GM19468 (cell line): ENCODE results near the gene TYRO3.

Experiments used
- ATAC-seq: cut with Tn5 transposase; IDR thresholded peaks from one replicate; pipeline ENCODE4 v1.9.1; 2021; ENCODE audit warnings: mild to moderate bottlenecking, moderate library complexity, moderate number of reproducible peaks; ENCODE audit not compliant: unreplicated experiment; ENCODE audit errors: extremely low read depth

TYRO3 gene

DNA sequence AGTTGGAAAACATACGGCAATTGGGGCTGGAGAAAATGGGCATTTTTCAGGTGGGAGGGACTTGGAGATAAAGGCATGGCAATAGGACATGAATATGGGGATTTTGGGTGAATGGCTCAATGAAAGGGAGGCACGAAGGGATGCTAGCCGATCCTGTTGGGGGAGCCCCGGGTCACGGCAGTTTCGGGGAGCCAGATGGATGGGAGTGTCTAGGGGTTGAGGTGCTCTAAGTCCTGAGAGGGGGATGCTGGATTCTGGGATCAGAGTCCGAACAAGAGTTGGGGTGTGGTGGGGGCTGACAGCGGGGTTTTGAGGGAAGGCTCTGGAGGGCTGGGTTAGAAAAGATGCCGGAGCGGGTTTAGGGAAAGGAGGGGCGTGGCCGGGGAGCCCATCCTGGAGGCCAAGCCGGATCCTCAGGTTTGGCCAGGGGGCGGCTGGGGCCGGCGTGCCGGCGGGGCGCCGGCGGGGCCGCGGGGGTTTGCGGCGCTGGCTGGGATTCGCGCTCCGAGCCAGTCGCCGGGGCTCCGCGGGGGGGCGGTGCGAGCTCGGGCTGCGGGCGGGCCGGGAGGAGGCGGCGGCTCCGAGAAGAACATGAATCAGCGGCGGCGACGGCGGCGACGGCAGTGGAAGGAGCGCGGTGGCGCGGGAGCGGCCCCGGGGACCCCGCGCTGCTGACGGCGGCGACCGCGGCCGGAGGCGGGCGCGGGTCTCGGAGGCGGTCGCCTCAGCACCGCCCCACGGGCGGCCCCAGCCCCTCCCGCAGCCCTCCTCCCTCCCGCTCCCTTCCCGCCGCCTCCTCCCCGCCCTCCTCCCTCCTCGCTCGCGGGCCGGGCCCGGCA, at the start of gene TYRO3:
Gene TYRO3, plus strand, starts transcription at position 813 of the 839 bp plus-strand sequence. CDS start 46 bp downstream, outside the sequence.
- ATAC-seq: no peak

DNA sequence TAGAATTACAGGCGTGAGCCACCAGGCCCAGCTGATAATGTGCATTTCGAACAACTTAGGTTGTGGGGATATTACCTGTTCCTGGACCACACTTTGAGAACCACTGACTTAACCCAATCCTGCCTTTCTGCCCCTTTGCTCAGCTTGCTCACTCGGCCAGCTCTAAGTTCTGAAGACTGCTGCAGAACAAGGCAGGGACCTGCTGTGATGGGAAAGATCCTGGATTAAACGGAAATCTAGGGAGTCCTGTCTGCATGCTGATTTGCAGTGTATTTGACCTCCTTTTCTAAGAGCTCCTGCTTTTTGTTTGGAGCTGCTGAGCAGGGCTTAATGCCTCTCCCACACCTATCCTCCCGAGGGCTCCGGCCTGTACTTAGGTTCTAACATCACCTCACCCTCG, 48.3 kb upstream of the TYRO3 start:
- ATAC-seq: no peak

DNA sequence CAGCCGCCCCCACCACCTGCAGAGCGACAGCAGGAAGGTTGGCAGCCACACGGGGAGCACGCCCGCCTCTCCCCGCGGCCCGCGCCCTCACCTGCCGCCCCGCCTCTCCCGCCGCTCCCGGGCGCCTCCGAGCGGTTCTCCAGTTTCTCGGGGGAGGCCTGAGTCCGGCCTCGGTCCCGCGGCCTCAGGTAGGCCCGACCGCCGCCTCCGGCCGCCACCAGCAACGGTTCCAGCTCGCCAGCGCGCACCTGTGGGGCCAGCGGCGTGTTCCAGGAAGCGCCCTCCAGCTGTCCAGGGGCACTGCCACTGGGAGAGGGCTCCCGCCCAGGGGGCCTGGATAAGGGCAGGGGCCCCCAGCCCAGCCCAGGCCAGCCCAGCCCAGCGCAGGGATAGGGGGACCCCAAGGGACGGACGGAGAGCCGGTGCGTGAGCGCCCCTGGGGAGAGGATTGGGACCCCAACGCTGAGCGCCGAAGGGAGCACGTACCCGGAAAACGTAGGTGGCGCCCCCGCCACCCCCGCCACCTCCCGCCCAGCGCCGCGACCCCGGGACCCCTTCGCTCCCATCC, 47.6 kb upstream of the TYRO3 start:
- ATAC-seq: no peak

GRCh38 chr15:41511899-41512369, 47.1 kb upstream of the TYRO3 start:
- ATAC-seq: no peak

GRCh38 chr15:41512512-41512939, 46.5 kb upstream of the TYRO3 start:
- ATAC-seq: no peak

GRCh38 chr15:41512940-41513505, 46.0 kb upstream of the TYRO3 start:
- no peak for ATAC-seq

- no peak for ATAC-seq
These were observed 45.3 kb upstream of the TYRO3 start, which contains the start of gene LTK for GRCh38 chr15:41513506-41514227. LTK (minus strand) TSS chr15:41513827; CDS start chr15:41513709, 118 bp downstream.

GRCh38 chr15:41517895-41518449, 41.0 kb upstream of the TYRO3 start:
- ATAC-seq: no peak

DNA sequence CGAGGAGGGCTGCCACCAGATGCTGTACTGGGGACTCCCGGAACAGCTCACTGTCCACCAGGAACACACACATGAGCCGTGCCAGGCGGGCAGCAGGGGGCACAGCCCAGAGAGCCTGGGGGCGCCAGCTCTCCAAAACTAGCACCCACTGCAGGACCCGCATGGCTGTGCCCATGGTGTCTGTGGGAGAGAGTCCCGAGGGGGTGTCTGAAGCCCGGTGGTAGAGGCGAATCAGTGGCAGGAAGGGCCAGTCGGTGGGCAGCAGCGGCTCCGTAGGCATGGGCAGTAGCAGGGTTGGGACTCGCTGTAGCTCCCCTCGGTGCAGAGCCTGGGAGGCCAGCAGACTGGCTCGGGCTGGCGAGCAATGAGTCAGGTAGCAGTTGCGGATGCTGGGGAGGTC, 38.4 kb upstream of the TYRO3 start:
- ATAC-seq: no peak

- ATAC-seq: no peak
These were observed 37.4 kb upstream of the TYRO3 start for GRCh38 chr15:41521614-41522013.

GRCh38 chr15:41523097-41523496, 35.9 kb upstream of the TYRO3 start:
- ATAC-seq: no peak

DNA sequence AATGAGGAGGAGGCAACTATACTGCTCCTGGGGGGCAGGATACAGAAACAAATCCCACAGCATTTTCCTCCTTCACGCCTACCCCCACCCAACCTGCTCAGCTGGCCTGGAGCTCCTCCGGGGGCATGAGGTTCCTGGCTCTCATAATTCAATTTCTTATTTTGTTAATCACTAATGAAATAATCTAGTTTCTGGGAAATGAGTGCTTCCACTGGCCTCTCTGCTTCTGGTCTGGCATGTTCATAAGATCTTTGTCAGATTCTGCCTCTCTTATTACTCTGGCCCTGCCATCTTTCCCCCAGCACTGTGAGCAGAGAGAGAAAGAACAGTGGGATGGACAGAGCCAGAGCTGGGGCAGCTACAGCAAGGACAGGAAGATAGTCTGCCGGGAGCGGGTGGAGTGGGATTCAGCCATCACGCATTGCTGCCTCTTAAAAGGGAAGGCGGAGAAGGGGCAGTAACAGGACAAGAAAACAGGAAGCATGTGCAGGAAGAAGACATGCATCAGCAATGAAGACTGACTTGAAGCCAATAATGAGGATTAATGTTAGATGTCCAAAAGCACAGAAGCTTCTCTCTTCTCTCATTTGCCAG, 28.6 kb upstream of the TYRO3 start:
- ATAC-seq: no peak

- ATAC-seq: no peak
These were observed 23.5 kb upstream of the TYRO3 start for GRCh38 chr15:41535544-41535943.

DNA sequence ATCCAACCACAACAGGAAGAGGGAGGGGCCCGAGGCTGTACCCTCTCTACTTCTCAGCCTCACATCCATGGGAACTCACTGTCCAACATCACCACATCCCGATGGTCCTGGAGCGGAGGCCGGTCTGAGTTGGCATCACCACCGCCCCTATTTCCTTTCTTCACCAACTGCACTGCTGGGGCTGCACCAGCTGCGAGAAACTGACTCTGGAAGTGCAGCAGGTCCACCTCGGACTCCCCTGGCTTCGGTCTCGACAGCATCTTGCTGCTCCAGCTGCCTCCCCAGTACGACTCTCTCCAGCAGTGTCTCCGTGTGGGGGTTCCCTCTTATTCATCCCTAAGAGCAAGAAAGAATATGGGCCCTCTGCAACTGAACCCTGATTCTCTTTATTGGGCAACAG, 22.1 kb upstream of the TYRO3 start:
- no peak for ATAC-seq

GRCh38 chr15:41543521-41543870, 15.5 kb upstream of the TYRO3 start:
- ATAC-seq: no peak

DNA sequence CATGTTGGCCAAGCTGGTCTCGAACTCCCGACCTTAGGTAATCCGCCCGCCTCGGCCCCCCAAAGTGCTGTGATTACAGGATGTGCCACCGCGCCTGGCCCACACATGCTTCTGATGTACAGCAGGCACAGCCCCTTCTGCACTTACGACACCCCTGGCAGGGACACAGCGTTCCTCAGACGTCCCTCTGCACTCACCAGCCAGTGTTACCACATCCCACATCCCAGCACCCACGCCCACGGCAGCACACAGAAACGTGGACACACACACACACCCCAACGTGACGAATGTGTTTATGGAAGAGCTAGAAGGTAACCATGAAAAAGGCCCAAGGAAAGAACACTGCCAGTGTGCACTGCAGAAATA, 14.4 kb upstream of the TYRO3 start:
- ATAC-seq: no peak

- no peak for ATAC-seq
These were observed 13.8 kb upstream of the TYRO3 start for GRCh38 chr15:41545218-41545617.

DNA sequence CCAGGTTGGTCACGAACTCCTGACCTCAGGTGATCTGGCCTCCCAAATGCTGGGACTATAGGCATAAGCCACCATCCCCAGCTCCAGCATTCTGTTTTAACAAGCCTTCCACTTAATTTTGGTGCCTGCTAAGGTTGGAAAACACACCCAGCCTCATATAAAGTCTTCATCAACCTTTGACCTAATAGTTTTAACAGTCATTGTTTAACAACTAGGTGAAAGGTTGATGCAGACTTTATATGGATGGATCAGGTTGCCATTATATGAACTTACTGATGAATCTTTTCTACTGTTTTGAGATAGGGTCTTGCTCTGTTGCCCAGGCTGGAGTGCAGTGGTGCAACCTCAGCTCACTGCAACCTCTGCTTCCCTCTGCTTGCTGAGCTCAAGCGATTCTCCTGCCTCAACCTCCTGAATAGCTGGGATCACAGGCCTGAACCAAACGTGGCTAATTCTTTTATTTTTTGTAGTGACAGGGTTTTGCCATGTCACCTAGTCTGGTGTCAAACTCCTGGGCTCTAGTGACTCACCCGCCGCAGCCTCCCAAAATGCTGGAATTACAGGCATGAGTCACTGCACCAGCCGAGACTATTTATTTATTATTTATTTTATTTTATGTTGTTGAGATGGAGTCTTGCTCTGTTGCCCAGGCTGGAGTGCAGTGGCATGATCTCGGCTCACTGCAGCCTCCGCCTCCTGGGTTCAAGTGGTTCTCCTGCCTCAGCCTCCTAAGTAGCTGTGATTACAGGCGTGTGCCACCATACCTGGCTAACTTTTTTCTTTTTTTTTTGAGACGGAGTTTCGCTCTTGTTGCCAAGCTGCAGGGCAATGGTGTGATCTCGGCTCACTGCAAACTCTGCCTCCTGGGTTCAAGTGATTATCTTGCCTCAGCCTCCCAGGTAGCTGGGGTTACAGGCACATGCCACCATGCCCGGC, 11.9 kb upstream of the TYRO3 start:
- ATAC-seq: no peak
